Measurements from ENCODE around the gene ZCCHC7.
"Not testable (repeated sequence)": the region's sequence is repeated elsewhere in the genome, so short reads cannot be mapped to it uniquely, and the experiment has no call there.

The ZCCHC7 gene

DNA sequence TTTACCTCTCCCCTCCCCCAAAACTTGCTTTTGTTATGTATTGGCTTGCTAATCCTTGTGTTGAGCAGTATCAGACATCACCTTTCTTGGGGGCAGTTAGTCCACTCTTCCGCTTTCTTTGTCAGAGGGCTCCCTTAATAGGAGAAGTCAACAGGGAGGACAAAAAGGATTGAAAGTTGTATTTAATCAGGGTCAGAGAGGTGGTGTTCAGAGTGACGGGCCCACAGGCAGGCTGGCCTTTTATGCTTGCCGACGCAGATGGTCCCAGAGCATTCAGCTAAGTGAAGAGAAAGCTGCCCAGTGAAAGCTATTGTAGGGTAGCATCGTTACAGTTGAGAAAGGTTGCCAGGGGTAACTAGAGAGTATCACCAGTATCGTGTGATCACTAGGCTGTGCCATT is 131.1 kb downstream of the ZCCHC7 start:
- no peak for DNase-seq (ENCODE audit: low read depth in 2 of 2)

DNA sequence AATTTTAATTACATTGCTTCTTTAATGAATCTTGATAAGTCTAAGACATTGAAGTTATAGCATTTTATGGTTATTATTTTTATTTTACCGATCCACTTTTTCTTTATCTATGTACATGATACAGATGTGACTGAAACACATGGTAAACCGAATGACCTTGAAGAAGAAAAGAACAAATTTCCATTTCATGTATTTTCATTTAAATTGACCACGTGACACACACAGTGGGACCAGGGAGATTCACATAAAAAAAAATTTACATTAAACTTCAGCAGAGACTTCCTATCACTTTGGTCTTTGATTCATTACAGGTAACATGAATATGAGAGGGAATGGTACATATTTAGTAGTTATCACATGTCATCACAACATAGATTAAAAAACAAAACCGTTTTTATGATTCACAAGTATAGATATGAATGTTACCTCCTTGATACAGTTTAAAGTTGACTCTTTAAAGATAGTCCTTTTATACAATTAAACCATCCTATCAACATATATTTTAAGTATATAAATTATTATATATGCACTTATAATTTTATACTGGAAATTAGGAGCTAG is 133.1 kb downstream of the ZCCHC7 start:
- no peak for DNase-seq (ENCODE audit: low read depth in 2 of 2)

DNA sequence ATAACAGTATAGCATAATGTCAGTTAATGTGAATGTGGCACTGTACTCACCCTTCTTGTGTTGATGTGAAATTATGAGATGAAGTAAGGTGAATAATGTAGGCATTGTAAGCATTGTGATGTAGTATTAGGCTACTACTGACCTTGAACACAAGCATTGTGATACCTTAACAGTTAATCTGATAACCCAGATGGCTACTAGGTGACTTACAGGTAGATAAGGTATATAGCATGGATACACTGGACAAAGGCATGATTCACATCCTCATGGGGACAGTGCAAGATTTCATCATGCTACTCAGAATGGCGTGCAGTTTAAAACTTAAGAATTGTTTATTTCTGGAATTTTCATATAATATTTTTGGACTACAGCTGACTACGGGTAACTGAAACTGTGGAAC is 134.8 kb downstream of the ZCCHC7 start:
- DNase-seq (ENCODE audit: low read depth in 2 of 2): no peak

DNA sequence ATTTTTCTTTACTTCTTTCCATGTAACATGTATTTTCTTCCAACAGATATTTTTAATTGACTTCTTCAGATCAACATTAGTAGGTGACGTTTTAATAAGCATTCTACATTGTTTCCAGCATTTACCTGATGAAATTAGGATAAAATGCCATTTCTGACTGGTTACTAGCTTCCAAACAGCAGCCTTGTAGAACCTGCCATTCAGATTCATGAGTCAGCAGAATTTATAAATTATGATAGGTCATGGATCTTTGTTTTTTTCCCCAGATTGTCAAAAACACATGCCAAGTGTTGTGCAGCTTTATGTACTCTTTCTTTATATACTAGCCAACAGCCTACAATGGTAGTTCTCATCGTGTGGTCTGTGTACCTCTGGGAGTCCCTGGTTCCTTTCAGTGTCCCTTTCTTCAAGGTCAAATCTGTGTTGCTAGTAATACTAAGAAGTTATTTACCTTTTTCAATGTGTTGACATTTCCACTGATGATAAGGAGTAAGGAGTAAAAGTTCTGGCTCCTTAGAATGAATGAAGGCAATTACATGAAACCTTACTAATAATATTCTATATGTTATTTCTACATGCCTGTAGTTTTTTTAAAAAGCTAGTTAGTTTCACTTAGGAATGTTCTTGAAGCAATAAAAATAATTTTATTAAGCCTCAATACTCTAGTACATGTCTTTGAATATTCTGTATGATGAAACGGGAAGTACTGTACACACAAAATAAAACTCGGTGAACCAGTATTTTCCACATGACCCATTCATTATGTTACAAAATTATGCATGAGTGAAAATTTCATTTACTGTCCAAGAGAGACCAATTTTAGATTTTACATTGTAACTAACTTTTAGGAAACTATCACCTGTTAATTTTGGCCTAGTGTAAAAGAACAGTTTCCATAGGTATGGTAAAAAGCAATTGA is 135.8 kb downstream of the ZCCHC7 start:
- DNase-seq (ENCODE audit: low read depth in 2 of 2): no peak

DNA sequence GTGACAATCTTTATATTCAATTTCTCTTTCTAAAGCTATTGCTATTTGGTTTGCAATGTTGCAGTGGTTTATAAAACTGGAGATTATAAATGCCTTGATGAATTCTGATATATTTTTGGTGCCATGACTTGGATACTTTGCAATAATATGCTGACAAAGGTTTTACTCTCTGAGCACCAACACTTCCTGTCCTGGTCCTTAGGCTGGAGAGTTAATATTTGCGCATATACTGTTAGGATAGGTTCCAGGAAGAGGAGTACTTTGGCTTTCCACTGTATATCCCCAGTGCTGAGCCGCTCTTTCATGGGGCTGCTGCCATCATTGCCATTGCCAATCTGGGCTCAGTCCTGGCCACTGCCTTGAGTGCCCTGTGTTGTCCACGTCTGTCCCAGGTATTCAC is 139.6 kb downstream of the ZCCHC7 start:
- DNase-seq (ENCODE audit: low read depth in 2 of 2): no peak

DNA sequence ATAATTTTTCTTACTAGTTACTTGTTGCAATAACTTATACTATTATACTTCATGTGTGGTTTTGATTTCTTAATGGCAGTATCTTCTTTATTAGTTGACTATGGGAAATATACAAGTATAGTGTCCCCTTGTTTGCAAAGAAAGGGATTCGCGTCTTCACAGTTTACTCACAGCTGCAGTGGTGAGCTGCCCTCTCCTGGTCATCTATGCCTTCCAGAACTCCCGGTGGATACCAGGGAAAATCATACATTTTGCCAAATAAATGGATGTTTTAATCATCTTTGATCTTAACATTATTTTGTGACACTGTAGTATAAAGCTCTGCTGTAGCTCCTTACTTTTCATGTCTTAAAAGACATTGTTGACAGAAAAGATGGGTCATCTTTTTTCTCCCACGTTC is 142.0 kb downstream of the ZCCHC7 start:
- no peak for DNase-seq (ENCODE audit: low read depth in 2 of 2)

- DNase-seq (ENCODE audit: low read depth in 2 of 2): no peak
Observed at GRCh38 chr9:37264539-37264938, 144.2 kb downstream of the ZCCHC7 start.

- DNase-seq (ENCODE audit: low read depth in 2 of 2): no peak
Observed at GRCh38 chr9:37266630-37267029, 146.3 kb downstream of the ZCCHC7 start.

- no peak for DNase-seq (ENCODE audit: low read depth in 2 of 2)
Observed at GRCh38 chr9:37269221-37269620, 148.8 kb downstream of the ZCCHC7 start.

- DNase-seq (ENCODE audit: low read depth in 2 of 2): no peak
Observed at GRCh38 chr9:37271679-37272078, 151.3 kb downstream of the ZCCHC7 start.

GRCh38 chr9:37273595-37273994 is 153.2 kb downstream of the ZCCHC7 start:
- no peak for DNase-seq (ENCODE audit: low read depth in 2 of 2)

DNA sequence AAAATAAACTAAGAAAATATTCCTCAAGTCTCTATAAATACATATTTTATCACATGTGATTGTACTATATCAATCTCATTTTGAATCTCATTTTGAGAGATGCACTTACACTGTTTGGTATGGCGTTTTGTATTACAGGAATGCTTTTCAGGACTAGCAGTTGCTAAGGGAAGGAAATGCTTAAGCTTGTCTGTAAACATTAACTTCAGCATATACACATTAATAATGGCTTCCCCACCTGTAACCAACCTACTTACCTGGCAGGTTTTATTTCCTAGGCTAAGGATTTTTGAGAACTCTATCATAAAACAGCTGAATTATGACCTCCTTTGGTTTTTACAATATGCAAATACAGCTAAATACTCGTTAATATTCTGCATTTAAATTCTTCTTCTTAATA is 161.2 kb downstream of the ZCCHC7 start:
- no peak for DNase-seq (ENCODE audit: low read depth in 2 of 2)

GRCh38 chr9:37283730-37284325 is 163.5 kb downstream of the ZCCHC7 start:
- no peak for DNase-seq (ENCODE audit: low read depth in 2 of 2)

DNA sequence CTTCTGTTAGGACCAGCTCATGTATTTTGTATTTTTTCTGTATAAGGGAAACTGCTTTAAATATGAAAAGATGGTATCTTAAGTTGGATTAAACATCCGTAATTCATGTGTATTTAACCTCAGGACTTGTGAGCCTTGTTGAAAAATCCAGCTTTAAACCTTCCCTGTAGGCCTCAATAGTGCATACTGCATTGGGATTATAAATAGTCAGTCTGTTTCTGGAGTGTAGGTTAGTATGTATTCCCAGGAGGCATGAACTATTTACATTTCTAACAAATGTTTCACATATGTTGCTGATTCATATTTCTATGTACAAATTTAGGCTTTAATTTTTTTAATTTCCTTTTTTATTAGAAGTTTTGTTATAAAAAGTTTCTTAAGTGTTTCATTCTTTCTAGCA is 164.3 kb downstream of the ZCCHC7 start:
- no peak for DNase-seq (ENCODE audit: low read depth in 2 of 2)

DNA sequence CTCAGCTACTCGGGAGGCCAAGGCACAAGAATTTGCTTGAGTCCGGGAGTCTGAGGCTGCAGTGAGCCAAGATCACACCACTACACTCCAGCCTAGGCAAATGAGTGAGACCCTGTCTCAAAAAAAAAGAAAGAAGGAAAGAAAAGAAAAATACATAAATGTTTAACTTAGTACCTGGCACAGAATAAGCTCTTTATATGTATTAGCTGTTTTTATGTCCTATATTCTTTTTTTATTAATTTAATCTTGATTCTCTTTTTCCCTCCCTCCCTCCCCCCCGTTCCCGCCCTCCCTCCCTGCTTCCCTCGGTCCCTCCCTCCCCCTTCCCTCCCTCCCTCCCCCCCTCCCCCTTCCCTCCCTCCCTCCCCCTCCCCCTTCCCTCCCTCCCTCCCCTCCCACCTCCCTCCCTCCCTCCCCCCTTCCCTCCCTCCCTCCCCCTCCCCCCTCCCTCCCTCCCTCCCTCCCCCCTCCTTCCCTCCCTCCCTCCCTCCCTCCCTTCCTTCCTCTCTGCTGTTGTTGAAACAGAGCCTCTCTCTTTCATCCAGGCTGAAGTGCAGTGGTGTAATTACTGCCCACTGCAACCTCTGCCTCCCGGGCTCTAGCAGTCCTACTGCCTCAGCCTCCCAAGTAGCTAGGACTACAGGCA is 166.3 kb downstream of the ZCCHC7 start:
- no peak for DNase-seq (ENCODE audit: low read depth in 2 of 2)

GRCh38 chr9:37287317-37287716 is 166.9 kb downstream of the ZCCHC7 start:
- DNase-seq (ENCODE audit: low read depth in 2 of 2): no peak

GRCh38 chr9:37289631-37290030 is 169.3 kb downstream of the ZCCHC7 start:
- DNase-seq (ENCODE audit: low read depth in 2 of 2): no peak

- no peak for DNase-seq (ENCODE audit: low read depth in 2 of 2)
Observed at GRCh38 chr9:37290366-37290939, 170.1 kb downstream of the ZCCHC7 start.

- DNase-seq (ENCODE audit: low read depth in 2 of 2): no peak
Observed at GRCh38 chr9:37290940-37291485, 170.6 kb downstream of the ZCCHC7 start.

- DNase-seq (ENCODE audit: low read depth in 2 of 2): not testable (repeated sequence)
Observed at GRCh38 chr9:37291612-37292238, 171.4 kb downstream of the ZCCHC7 start.

GRCh38 chr9:37292896-37293295 is 172.5 kb downstream of the ZCCHC7 start:
- no peak for DNase-seq (ENCODE audit: low read depth in 2 of 2)
